ENCODE measurements around the gene DCAF8.

The DCAF8 gene

DNA sequence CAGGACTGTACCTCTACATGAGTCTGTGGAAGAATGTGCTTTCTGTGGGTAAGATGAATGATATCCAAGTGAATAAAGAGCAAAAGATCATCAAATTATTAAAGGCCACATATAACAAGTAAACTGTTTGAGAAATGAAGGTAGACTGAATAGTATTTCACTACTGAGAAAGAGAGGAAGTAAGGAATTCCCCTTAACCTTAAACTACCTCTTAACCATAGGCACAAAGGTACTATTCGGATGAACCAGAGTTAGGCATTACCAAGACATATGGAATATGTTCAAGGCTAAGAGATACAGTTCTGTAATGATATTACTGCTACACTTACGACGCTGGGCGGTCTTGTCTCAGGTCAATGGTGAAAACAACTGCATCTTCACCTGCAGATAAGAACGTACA is 25.5 kb downstream of the DCAF8 start:
- no peak overlapping the region for H3K4me3 ChIP-seq (ENCODE audit: low read length)
- no peak for DNase-seq (ENCODE audit: low read depth, low spot score)

DNA sequence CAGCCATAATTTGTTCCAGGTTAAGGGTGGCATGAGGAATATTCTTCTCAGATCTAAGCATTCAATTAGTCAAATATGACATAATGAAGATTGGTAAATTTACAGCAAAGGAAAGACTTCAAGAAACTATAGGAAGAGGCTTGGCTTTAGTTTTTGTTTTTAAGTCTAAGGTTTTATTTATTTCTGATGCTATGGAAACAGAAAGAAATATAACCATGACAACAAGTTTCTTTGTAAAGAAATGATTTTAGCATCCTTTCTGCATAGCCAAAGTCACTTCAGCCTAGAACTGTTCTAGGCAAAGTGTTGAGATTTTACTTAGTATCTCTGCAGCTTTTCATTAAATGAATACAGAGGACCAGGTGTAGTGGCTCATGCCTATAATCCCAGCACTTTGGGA is 29.4 kb downstream of the DCAF8 start:
- H3K4me3 ChIP-seq (ENCODE audit: low read length) = no peak overlapping the region
- DNase-seq (ENCODE audit: low read depth, low spot score) = no peak

DNA sequence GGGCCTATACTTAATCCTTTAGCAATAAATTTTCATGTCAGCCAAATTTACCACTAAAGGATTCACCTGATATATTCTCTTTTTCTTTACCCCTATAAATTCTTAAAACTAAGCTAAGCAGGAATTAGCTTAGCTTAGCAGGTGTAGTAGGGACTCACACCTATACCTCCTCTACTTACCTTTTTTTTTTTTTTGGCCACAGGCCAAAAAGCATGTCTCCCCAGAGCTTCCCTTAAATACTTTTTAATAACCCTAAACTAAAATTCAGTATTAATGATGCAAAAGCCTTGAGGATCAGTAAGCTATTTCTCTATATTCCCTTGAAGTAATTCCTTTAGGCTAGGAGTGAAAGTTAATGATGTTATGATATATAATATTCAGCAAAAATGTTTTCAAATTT is 33.9 kb downstream of the DCAF8 start:
- no peak overlapping the region for H3K4me3 ChIP-seq (ENCODE audit: low read length)
- DNase-seq (ENCODE audit: low read depth, low spot score) = no peak

DNA sequence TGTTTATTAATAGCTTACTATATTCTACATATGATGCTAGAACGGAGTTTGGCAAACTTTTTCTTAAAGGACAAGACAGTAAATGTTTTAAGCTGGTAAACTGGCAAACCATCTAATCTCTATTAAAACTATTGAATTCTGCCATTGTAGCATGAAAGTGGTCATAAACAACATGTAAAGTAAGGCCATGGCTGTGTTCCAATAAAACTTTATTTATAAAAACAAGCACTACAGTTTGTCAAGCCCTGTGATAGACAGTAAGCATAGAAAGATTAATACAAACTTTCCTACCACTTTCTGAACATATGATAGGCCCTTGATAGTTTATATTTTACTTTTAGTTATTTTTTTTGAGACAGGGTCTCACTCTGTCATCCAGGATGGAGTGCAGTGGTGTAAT is 34.8 kb downstream of the DCAF8 start:
- no peak for DNase-seq (ENCODE audit: low read depth, low spot score)
- no peak overlapping the region for H3K4me3 ChIP-seq (ENCODE audit: low read length)

DNA sequence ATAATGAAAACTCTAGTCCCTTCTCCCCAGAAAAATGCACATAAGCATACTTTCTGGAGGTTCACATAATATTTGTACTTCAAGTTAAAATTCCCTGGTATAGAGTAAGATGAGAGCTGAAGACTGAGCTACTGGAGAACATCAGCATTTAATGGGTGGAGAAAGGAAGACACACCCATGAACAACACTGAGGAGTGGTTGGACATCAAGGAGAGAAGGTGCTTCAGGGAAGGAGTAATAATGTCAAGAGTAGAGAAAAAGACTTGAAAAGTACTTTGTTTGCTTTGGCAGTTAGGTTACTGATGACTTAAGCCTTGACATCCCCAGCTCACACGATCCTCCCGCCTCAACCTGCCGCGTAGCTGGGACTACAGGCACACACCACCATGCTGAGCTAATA is 35.3 kb downstream of the DCAF8 start:
- no peak for DNase-seq (ENCODE audit: low read depth, low spot score)
- no peak overlapping the region for H3K4me3 ChIP-seq (ENCODE audit: low read length)

DNA sequence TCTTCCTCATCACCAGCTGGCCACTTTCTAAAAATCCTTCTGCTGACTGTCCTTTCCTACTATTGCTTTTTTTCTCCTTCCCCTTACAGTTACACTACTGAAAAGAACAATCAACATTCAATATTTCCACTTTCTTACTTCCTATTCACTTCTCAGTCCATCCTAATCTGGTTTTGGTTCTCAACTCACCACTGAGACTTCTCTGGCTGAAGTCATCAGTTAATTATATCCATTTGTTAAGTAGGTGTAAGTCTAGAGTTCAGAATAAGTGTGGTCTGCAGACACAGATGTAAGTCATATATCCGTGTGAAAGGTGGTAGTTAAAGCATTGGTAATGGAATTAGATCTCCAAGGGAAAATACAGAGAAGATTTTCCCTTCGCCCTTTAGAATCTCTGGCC is 35.7 kb downstream of the DCAF8 start:
- no peak overlapping the region for H3K4me3 ChIP-seq (ENCODE audit: low read length)
- no peak for DNase-seq (ENCODE audit: low read depth, low spot score)

DNA sequence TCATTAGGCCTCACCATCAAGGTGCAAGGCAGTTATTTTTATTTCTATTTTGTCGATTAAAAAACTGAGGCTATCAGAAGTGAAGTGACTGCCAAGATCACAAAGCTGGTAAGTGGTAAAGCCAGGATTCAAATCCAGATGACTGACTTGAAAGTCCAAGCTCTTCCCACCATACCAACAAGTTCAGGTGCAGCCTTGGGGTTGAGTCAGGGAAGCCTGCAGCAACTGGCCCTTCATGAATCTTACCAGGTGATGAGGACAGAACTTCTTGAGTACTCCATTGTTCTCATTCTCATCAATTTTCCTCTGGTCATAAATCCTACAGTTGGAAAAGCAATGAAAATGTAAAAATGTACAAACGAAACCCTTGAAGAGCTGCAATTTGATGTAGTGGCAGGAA is 37.0 kb downstream of the DCAF8 start:
- H3K4me3 ChIP-seq (ENCODE audit: low read length) = no peak overlapping the region
- no peak for DNase-seq (ENCODE audit: low read depth, low spot score)

DNA sequence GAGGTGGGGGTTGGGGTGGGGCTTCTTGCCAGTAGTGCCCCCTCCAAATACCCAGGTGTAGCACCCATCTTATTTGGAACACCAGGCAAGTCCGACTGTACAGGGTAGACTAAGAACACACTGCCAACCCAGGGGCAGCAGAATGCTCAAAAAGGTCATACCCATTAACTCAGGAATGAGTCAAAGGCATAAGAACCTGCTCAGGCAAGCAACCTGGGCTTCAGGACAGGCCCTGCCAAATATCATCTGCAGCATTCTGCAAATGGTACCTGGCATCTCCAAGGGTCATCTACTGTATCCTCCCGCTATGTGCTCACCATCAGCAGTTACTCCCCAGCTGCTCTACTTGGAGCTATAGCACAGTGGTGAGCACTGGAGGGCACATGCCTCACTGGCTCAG is 37.7 kb downstream of the DCAF8 start:
- H3K4me3 ChIP-seq (ENCODE audit: low read length) = no peak overlapping the region
- DNase-seq (ENCODE audit: low read depth, low spot score) = no peak

DNA sequence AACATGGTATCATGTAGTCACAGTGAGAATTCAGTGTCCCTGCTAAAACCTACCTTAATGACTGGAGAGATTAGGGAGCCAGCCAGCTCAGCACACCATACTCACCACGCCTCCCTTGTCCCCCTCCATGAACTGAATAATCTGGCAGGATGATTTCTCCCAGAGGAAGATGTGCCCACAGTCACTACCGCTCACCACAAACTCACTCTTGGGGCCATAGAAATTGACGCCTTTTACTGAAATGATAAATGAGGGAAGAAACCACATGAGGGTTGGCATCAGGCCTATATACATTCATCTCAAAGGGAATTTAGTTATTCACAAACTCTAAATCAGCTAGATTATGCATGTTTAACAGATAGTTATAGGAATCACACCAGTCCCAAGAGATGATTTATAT is 39.8 kb downstream of the DCAF8 start:
- no peak overlapping the region for H3K4me3 ChIP-seq (ENCODE audit: low read length)
- DNase-seq (ENCODE audit: low read depth, low spot score) = no peak

DNA sequence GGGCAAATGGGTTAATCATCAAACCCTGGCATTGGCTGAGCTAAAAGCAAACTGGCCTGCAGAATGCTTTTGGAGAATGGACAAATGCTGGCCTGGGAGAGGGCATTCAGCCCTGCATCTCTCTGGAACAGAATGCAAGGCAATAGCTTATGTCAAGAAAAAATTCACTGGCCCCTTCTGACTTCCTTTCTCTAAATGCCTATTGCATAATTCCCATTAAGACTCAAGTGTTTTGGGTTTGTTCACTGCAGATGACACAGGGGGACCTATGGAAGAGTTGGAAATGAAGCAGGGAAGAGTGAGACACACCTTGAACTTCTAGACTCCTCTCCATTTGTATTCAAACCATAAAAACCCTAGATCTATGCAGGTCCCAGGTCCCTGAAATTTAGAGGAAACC is 41.3 kb downstream of the DCAF8 start:
- DNase-seq (ENCODE audit: low read depth, low spot score) = no peak
- H3K4me3 ChIP-seq (ENCODE audit: low read length) = no peak overlapping the region

DNA sequence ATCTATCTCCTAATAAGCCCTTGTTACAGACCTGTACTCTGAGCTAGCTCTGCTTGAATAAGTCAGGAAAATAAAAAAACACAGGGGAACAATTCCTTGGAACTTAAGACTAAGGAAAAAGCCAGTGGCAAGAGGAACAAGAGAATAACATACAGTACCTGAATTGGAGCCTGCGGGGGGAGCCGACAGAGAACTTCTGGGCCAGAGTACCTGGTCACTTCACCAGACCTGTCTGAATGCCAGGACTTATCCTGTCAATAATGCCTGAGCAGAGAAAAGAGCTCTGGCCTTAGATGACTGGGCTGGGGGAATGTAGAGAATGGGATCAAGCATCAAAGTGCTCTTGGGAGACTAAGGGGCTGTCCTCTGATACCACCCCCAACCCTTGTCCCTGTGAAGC is 42.0 kb downstream of the DCAF8 start:
- no peak for DNase-seq (ENCODE audit: low read depth, low spot score)
- no peak overlapping the region for H3K4me3 ChIP-seq (ENCODE audit: low read length)

DNA sequence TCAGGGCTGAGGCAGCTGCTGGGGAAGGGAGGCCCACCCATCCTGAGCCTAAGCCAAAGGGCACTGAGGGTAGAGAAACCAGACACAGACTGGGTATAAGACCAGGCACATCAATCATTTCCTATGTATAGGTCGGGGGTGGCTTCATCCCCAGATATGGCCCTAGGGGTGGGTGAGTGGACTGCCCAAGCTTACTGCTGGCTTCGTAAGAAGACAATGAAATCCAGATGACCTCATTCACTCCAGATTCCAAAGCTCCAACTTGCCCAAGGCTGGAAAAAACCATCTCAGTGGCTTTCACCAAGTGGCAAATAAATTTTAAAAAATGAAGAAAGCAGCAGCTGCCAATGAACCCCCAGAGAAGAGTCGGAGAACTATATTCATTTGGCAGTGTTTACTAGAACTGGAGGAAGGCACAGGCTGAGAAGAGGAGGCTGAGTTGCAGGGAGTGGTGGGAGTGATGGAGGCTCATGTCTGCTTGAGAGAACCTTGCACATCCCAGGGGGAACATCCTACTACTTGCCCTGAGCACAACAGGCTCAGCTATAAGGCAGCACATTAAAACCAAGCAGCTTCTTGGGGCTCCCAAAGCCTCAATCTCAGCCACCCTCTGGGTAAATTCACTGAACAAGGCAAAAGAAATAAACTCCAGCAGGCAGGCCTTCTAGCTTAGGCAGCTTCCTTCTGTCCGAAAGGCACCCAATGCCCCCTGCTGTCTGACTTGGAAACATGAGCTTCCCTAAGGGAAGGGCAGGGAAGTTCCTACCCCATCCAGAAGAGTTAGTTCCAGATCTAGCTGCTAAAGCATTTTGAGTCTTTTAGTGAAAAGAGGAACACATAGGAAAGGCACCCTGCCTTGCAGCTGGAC is 43.1 kb downstream of the DCAF8 start:
- H3K4me3 ChIP-seq (ENCODE audit: low read length) = no peak overlapping the region
- no peak for DNase-seq (ENCODE audit: low read depth, low spot score)

DNA sequence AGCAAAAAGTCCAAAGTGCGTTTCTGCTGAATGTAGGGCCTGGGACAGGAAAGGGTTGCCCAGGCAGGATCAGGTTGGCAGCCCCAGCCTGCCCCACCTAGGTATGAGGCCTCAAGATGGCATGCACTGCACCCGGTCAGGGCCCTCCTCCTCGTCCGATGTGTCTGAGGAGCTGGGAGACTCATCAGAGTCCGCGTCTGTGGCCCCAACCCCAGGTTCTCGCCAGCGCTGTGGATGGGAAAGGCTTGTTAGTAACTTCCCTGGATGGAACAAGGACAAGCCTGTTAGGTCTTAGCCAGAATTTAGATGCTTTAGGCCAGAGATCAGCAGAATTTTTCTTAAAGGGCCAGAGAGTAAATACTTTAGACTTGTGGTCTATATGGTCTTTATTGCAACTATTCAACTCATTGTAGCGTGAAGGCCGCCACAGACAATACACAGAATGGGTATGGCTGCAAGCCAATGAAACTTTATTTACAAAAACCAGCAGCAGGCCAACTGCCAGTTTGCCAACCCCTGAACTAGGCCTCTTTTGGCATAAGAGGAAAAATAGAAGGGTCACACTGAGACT is 44.8 kb downstream of the DCAF8 start:
- no peak overlapping the region for H3K4me3 ChIP-seq (ENCODE audit: low read length)
- no peak for DNase-seq (ENCODE audit: low read depth, low spot score)

DNA sequence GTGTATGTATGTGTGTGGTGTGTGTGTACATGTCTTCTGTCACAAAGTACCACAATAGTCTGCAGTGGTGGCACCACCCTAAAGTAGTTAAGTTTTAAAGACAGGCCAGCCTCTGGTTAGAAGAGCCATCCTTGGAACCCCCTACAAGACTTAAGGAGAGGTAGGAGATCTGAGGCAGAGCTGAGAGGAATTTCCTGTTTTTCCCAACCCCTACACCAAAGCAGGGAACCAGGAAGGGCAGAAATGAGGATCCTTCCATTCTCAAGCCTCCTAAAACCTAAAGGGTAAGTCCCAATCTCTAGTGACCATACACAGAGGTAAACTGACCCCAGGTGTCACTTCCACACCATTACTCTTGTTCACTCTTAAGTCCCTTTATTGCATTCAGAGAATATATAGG is 46.0 kb downstream of the DCAF8 start:
- no peak for DNase-seq (ENCODE audit: low read depth, low spot score)
- H3K4me3 ChIP-seq (ENCODE audit: low read length) = no peak overlapping the region

DNA sequence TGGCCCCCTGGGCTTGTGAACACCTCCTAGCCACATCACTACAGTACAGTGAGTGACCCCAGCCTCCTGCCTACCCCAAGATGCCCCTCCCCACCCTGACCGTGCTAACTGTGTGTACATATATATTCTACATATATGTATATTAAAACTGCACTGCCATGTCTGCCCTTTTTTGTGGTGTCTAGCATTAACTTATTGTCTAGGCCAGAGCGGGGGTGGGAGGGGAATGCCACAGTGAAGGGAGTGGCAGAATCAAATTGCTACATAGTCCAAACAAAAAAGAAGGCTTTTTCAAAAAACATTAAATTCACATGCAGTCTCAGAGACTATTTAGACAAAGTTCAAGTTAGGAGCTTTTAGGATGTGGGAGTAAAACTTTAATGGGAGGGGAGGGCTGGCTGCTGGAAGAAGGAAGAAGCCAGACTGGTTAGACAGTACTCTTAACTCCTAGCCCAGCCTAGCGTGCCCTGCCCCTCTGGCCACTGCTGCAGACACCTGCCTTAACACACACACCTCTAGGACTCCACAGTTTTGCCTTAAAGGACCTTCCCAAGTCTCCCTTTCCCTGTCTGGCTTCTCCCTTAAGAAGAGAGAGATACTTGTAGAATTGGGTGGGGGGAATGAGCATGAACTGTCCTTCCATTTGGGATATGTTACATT is 47.7 kb downstream of the DCAF8 start:
- no peak for DNase-seq (ENCODE audit: low read depth, low spot score)
- H3K4me3 ChIP-seq (ENCODE audit: low read length) = no peak overlapping the region

DNA sequence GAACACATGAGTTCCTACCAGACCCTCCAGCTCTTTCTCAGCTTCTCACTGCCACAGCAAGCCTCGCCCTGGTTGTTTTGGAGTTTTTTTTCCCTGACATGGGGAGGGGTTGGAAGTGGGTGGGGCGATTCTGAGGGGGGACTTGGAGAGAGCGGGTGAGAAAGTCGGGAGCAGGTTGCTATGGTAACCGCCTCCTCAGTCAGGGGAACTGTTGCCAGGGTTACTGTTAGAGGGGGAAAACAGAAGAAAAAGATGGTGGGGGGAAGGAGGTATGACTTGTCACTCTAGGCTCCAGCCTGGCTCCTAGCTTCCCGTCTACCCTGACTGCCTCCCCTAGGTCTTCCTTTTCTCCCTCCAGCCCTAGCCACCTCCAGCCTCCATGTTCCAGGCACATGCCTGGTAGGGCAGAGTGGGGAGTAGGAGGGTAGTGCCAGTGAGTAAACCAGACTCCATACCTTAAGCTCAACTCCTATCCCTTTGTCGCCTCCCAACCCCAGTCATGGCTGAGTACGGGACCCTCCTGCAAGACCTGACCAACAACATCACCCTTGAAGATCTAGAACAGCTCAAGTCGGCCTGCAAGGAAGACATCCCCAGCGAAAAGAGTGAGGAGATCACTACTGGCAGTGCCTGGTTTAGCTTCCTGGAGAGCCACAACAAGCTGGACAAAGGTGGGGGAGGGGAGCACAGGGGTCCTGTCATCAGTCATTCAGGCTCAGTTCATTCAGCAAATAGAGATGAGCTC is 51.1 kb downstream of the DCAF8 start:
- DNase-seq (ENCODE audit: low read depth, low spot score) = no peak
- no peak overlapping the region for H3K4me3 ChIP-seq (ENCODE audit: low read length)

DNA sequence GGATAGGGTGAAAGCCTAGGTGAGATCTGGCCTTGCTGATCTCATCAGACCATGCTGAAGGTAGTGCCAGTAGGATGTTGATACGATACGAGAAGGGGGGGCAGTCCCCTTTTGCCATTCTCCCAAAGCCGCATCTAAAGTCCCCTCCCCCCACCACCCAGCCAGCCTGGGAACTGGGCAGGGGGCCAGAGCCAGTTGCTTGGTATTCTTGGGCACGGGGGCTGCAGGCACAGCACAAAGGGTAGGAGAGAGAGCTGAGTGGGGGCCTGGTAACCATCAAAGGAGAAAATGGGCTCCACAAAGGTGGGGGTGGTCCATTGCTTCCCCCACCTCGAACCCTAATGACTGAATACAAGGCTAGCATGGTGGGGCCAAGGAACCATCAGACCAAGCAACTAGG is 51.8 kb downstream of the DCAF8 start:
- no peak overlapping the region for H3K4me3 ChIP-seq (ENCODE audit: low read length)
- no peak for DNase-seq (ENCODE audit: low read depth, low spot score)

DNA sequence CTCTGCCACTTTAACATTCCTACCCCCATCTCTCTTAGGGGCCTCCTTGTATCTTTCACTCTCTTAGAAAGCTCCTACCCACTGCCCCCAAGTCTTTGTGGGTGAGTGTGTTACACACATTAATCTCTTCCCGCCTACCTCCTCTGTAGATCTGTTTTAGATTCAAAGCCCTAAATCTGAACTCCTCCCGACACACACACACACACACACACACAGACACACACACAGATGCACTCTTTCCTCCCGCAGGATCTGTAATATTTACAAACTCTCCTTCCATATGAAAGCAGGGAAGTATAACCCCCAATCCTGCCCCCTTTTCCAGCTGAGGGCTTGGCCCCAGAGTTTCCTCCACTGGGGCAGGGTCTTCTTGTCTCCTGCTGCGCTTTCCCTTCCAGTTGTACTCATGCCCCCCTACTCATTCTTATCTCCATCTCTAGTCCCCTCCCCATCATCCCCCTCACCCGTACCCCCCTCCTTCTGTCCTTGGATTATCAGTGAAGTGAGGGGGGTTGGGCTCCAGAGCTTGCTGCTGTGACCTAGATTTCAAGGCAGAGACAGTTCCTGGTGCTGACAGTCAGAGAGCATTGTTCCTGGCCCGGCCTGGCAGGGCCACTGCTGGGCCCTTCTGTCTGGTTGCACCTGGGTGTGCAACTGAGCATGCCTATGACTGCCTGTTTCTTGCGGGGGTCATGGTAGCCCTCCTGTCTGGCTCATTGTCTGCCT is 52.9 kb downstream of the DCAF8 start:
- no peak for DNase-seq (ENCODE audit: low read depth, low spot score)
- H3K4me3 ChIP-seq (ENCODE audit: low read length) = no peak overlapping the region

DNA sequence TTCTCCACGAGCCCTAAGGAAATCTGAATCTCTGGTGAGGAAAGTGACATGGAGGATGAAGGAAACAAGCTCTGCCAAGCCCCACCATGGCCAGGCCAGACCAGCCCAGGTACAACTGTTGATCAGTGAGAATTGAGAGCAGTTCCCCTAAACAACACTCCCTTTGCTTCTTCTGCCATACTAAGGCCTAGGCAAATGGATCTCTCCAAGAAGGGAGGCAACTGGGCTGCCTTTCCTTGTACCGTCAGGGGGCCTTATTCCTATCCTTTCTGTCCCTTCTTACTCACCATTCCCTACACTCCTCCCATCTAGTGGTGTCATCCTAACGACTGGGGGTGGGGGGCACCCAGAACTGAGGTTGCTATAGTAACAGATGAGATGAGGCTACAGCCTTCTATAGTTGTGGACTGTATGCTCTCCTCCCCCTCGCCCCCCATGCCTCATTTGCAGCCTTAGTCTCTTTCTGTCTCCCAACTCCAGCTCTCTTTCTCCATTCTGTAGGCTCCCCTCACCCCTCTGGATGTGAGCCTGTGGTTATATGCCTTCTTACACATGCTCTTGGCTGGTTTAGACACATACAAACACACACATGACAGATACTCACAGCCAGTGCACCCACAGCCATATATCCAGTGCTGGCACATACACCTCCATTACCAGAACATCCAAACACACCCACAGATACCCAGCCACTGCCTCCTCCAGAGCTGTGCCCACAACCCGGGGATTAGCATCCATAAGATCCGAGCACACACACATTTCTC is 53.6 kb downstream of the DCAF8 start:
- DNase-seq (ENCODE audit: low read depth, low spot score) = no peak
- no peak overlapping the region for H3K4me3 ChIP-seq (ENCODE audit: low read length)
